Raji (cell line): ENCODE results near the gene ZNF528.

ENCODE experiments used
- POLR2A ChIP-seq: IDR thresholded peaks from 2 replicates; pipeline ENCODE4 v1.6.1; 2011; ENCODE audit warnings: low read depth, low read length, control low read depth; ENCODE audit not compliant: insufficient read depth

ZNF528 gene

DNA sequence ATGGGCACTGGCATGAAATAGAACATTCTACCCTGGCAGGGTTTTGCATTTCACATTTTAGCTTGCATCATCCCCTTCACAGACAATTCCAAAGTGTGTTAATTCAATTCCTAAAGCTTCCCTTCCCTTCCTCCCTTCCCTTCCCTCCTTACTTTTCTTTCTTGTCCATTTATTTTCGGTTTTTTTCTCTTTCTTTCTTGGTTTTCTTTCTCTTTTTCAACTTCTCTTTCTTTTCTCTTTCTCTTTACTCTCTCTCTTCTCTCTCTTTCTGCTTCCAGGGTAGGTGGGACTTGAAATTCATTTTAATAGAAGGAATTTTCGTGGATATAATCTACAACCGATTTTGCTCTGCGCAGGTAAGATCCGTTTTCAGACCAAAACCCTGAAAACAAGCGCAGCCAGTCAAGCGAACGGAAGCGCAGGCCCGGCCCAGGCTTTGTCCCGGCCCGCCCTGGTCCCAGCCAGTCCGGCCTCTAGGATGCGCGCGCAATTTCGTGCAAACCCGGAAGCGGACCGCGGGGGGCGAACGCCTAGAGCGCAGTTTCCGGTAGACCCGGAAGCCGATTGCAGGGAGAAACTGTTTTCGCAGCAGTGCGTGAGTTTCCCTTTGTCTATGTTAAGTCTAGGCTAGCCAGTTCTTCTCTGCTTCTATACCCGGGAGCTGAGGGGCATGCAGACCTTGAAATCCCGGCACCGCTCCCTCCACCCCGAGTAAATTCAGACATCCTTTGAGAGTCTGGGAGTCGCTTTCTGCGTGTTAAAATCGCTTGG lies at the start of gene ZNF528:
Gene ZNF528 (plus strand): TSS at position 540 of the 771 bp plus-strand sequence. CDS start 4,165 bp downstream, outside the sequence.
- no peak for TF ChIP-seq POLR2A

DNA sequence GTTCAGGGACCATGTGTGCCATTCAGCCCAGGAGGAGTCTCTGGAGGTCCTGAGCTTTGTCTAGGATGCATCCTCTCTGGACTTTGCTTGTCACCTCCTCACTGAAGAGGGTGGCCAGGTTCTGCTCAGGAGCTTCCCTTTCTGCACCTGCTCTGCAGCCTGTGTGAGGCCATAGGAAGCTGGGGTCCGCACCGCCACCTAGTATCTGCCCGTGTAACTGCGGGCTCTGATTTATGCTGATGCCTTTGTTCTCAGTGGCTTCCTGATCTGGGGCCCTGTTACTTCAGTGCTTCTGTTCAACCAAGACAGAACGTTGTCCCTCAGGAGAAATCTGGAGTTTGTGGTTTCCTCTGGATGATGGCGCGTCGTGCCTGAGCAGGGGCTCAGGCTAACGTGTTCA lies 46.1 kb upstream of the ZNF528 start:
- TF ChIP-seq POLR2A, result no peak

DNA sequence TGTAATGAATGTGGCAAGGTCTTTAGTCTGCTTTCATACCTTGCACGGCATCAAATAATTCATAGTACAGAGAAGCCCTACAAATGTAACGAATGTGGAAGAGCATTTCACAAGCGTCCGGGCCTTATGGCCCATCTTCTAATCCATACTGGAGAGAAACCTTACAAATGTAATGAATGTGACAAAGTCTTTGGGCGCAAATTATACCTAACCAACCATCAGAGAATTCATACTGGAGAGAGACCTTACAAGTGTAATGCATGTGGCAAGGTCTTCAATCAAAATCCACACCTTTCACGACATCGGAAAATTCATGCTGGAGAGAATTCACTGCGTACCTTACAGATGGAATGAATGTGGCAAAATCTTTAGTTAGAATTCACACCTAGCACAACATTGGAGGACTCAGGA lies 31.2 kb upstream of the ZNF528 start:
- TF ChIP-seq POLR2A, result no peak

DNA sequence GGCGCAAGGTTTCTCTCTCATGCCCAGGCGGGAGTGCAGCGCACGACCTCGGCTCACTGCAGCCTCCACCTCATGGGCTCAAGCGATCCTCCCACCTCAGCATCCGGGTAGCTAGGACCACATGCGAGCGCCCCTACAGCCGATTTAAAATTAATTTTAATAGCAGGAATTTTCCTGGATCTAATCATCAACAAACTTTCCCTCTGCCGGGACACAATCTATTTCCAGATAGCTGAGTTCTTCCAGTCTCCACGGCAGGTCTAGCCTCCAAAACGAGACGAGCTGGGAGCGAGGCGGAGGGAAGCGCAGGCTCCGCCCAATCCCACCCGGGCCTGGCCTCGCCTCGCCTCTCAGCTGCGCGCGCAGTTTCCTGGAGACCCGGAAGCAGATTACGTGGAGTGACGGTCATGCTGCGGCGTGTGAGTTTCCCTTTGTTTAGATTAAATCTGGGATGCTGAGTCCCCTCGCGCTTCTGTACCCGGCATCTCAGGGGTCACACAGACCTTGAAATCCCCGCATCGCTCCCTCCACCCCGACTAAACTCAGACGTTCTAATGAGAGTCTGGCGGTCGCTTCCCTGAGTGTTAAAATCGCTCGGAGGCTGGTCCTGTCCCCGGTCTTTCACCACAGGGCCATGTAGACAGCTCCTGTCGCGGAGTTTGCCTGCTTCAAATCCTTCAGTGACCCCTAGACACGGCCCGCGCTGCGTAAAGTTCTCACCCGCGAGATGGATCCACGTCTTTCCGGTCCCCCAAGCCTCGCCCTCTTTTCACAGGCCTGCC lies 27.9 kb upstream of the ZNF528 start, which contains the start of gene ZNF880:
Gene ZNF880 (plus strand): TSS at position 365 of the 782 bp plus-strand sequence. CDS start 43 bp downstream, at position 408.
- TF ChIP-seq POLR2A, result no peak

DNA sequence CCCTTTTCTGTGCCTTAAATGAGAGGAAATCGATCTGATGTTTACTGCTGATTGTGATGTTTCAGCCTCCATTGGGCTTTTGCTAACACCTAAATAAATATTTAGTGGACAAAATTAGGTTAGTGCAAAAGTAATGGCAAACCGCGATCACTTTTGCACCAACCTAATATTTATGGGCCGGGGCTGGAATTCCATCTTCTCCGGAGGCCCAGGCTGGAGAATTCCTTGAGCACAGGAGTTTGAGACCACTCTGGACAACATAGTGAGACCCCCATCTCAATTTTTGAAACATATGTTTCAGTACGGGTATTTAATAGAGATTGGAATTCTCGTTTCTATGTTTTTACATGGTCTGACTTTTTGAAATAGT lies 27.3 kb upstream of the ZNF528 start:
- TF ChIP-seq POLR2A, result no peak

DNA sequence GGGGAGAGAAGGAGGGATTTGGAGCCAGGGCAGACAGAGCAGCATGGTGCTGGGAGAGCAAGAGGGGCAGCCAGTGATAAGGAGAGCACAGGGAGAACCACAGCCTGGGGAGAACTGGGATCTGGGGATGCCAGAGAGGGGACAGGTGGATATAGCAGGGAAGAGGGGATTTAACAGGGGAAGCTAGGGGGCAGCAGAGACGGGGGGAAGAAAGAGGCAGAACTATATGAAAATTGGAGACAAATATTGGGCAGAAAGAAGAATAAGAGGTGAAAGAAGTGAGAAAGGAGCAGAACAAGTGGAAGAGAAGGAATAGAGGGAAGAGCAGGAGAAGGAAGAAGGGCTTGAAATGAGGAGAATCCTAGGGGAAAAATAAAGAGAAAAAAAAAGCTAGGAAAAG lies 6.5 kb upstream of the ZNF528 start:
- no peak for TF ChIP-seq POLR2A

DNA sequence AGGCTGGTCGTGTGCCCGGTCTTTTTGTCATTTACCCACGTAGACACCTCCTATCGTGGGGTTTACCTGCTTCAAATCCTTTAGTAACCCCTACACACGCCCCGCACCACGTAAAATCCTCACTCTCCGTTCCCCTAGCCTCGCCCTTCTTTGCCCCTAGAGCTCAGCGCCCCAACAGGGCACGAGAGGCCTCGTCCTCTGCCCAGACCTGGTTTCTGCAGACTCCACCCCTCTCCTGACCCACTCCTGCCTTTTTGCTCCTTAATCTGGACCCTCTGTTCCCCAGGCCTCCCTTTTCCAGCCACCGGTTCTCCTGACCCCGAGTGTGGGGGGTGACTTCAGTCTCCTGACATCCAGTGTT lies 412 bp downstream of the ZNF528 start:
- TF ChIP-seq POLR2A, result no peak

DNA sequence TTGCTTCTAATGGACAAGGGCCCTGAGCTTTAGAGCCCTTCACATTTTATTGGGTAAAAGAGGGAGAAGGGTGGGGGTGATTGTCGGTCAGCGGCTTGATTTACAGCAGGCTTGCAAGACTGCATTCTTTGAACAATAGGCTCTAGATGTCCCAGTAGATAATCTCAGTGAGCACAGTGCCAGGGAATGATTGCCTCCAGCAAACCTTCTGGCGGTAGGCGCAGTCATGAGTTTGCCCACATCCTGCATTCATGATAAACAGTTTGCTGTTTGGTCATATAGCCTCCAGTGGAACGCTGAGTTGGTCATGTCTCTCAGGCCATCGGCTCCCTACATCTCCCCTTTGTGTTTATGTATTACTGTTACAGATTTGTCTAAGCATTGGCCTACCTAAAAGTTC lies 12.6 kb downstream of the ZNF528 start:
- TF ChIP-seq POLR2A, result no peak

DNA sequence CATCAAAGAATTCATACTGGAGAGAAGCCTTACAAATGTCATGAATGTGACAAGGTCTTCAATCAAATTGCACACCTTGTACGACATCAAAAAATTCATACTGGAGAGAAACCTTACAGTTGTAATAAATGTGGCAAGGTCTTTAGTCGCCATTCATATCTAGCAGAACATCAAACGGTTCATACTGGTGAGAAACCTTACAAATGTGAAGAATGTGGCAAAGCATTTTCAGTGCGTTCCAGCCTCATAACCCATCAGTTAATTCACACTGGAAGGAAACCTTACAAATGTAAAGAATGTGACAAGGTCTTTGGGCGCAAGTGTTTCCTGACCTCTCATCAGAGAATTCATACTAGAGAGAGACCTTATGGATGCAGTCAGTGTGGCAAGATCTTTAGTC lies 18.1 kb downstream of the ZNF528 start:
- TF ChIP-seq POLR2A, result no peak

DNA sequence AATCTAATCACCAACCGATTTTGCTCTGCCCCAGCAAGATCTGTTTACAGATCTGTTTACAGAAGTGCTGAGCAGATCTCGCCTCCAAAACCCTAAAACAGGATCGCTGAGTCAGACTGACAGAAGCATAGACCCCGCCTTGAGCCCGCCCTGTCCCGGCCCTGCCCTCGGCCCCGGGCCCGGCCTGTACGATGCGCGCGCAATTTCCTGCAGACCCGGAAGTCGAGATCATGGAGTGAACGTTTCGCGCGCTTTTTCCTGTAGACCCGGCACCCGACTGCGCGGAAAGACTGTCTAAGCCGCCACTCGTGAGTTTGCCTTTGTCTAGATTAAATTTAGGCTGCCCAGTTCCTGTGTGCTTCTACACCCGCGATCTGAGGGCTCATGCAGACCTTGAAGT lies 31.3 kb downstream of the ZNF528 start, which contains the start of gene ZNF534:
Gene ZNF534 (plus strand): TSS at position 212 of the 400 bp plus-strand sequence. CDS start 2,327 bp downstream, outside the sequence.
- TF ChIP-seq POLR2A, result no peak

DNA sequence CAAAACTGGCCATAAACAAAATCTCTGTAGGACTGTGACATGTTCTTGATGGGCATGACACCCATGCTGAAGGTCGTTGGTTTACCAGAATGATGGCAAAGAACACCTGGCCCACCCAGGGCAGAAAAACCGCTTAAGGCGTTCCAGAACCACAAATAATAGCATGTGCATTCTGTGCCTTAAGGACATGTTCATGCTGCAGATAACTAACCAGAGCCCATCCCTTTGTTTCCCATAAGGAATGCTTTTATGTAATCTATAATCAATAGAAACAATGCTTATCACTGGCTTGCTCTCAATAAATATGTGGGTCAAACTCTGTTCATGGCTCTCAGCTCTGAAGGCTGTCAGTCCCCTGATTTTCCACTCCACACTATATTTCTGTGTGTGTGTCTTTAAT lies 44.5 kb downstream of the ZNF528 start:
- no peak for TF ChIP-seq POLR2A

DNA sequence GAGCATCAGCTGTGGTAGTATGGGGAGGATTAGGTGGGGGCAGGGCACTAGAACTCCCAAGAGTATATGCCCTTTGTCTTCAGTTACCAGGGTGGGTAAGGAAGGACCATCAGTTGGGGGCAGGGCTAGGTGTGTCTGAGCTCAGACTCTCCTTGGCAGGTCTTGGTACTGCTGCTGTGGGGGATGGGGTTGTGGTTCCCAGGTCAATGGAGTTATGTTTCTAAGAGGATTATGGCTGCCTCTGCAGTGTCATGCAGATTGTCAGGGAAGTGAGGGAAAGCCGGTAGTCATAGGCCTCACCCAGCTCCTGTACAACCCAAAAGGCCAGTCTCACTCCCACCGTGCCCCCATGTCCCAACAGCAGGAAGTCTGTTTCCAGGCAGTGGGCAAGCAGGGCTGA lies 46.9 kb downstream of the ZNF528 start:
- no peak for TF ChIP-seq POLR2A

DNA sequence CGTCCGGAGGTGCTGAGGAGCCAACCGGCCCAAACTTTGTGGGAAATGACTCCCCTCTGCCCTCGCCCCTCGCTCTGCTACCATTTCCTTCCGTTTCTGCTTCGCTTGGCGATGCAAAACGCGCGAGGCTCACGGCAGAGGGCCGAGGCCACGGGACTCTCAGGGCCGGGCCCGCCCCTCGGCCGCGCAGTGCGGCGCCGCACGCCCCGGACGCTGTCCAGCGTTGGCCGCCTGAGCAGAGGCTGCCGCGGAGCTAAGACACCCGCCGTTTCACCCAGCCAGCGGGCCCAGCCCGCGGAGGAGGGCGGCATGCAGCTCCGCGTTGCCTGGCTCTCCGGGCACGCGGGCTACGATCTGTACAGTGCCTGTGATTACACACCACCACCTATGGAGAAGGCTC lies 53.6 kb downstream of the ZNF528 start:
- TF ChIP-seq POLR2A, result no peak

DNA sequence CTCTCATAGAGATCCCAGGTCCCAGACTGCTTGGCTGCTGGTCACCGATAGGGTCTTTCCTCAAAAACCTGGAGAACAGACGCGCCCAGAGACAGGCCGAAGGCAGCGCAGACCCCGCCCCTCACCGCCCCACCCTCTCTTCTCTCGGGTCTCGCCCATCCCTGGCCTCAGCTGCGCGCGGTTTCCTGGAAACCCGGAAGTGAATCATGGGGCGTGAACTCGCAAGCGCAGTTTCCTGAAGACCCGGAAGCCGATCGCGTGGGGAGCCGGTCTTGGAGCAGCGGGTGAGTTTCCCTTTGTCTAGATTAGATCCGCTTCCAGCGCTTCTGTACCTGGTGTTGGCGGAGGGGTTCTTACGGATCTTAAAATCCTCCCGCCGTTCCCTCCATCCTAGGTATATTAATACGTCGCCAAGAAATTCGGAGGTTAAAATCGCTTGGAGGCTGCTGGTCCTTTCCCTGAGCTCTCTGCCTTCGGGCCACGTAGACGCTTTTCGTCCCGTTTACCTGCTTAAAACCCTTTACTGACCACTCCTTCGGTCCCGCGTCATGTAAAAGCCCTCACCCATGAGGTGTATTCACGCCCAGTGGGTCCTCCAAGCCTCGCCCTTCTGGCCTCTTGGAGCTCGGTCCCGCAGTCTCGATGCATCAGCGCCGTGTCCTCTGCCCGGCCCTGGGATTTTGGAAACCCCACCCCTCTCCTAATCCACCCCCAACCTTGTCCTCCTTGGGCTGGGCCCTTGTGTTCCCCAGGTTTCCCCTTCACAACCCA lies 55.9 kb downstream of the ZNF528 start, which contains the start of gene ZNF578:
Gene ZNF578 (plus strand): TSS at position 230 of the 771 bp plus-strand sequence. CDS start 48,293 bp downstream, outside the sequence.
- TF ChIP-seq POLR2A, result no peak

DNA sequence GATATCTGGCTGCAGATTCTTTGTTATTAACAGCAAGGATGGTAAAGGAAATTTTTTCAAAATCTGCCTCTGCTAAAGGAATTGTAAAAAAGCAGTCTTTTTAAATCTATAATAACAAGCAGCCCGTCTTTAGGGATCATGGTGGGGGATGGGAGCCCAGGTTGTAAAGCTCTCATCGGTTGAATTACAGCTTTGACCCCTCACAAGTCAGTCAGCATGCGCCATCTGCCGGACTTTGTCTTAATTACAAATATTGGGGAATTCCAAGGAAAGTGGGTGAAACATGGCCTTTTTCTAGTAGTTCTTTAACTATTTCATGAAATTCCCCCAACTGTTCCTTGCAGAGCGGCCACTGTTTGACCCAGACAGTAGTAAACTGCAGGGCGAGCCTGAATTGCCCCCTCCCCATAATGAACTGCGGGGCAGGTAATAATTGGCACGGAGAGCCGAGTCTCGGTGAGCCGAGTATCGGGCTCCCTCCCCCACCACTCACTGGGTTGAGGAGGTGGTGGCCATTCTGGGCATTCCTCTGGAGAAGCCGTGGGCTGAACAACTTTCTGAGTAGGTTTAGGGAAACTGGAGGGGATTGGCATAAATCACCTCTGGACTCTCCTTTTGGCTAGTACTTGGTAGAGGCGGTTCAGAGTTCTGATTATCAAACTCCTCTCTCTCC lies 67.3 kb downstream of the ZNF528 start:
- TF ChIP-seq POLR2A, result no peak
